Brain microvascular endothelial cell (primary cell): Measurements from ENCODE around the gene ADAMTS17.

Experiments
- DNase-seq: peaks from one replicate; pipeline ENCODE4 v3.0.0-alpha.2; 2020
- H3K27ac ChIP-seq: fragments of 250-450 bp; sonication (Bioruptor Pico); 2 replicates; pipeline ENCODE4 v1.5.1; 2020; ENCODE audit warnings: mild to moderate bottlenecking, moderate library complexity
- H3K27me3 ChIP-seq: fragments of 250-450 bp; sonication (Bioruptor Pico); replicated peaks from 2 replicates; pipeline ENCODE4 v1.5.1; 2020; ENCODE audit warnings: mild to moderate bottlenecking
- H3K36me3 ChIP-seq: fragments of 250-450 bp; sonication (Bioruptor Pico); replicated peaks from 2 replicates; pipeline ENCODE4 v1.5.1; 2020; ENCODE audit warnings: mild to moderate bottlenecking
- H3K4me3 ChIP-seq: 2 replicates; pipeline ENCODE4 v1.5.1; 2011; ENCODE audit warnings: low read depth, mild to moderate bottlenecking, control low read depth, low read length, moderate library complexity
- in situ Hi-C: cut with HindIII; loops from 2 replicates; pipeline ENCODE4 v1.10.0; 2017; ENCODE audit warnings: low sequenced_read_pairs, low pct_ligation_motif_present
- TF ChIP-seq, protein P1 (sequence below): IDR thresholded peaks from 2 replicates; pipeline ENCODE4 v1.5.1; 2011; ENCODE audit warnings: low read depth, mild to moderate bottlenecking, moderate library complexity, low read length, control low read depth, inconsistent platforms; ENCODE audit errors: missing control alignments

Gene ADAMTS17

DNA sequence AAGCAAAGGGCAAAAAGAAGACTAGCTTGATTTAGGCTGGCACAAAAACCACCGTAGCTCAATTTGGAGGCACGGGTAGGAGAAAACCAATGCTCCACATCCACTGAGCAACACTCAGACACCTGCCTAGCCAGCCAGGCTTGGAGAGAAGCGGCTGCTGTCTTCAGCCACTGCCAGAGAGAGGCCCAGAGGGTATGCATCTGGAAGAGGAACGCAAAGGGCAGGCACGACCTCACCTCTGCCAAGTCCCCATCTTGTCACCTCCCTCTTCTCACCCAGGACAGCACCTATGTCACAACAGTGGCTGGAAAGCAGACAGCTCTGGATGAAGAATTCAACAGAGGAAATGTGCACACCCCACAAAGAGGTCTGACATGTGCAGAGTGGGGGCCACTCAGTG is 93.5 kb downstream of the ADAMTS17 start:
- no peak for DNase-seq
- TF ChIP-seq, protein P1, sequence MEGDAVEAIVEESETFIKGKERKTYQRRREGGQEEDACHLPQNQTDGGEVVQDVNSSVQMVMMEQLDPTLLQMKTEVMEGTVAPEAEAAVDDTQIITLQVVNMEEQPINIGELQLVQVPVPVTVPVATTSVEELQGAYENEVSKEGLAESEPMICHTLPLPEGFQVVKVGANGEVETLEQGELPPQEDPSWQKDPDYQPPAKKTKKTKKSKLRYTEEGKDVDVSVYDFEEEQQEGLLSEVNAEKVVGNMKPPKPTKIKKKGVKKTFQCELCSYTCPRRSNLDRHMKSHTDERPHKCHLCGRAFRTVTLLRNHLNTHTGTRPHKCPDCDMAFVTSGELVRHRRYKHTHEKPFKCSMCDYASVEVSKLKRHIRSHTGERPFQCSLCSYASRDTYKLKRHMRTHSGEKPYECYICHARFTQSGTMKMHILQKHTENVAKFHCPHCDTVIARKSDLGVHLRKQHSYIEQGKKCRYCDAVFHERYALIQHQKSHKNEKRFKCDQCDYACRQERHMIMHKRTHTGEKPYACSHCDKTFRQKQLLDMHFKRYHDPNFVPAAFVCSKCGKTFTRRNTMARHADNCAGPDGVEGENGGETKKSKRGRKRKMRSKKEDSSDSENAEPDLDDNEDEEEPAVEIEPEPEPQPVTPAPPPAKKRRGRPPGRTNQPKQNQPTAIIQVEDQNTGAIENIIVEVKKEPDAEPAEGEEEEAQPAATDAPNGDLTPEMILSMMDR, result no peak
- Histone ChIP-seq H3K27me3 (no peaks in the 10 kb centered on the region), H3K27ac (no peak overlapping the region), H3K36me3 (no peaks in the 10 kb centered on the region), H3K4me3 (no peak overlapping the region)
- in situ Hi-C loops, result no loop called here

DNA sequence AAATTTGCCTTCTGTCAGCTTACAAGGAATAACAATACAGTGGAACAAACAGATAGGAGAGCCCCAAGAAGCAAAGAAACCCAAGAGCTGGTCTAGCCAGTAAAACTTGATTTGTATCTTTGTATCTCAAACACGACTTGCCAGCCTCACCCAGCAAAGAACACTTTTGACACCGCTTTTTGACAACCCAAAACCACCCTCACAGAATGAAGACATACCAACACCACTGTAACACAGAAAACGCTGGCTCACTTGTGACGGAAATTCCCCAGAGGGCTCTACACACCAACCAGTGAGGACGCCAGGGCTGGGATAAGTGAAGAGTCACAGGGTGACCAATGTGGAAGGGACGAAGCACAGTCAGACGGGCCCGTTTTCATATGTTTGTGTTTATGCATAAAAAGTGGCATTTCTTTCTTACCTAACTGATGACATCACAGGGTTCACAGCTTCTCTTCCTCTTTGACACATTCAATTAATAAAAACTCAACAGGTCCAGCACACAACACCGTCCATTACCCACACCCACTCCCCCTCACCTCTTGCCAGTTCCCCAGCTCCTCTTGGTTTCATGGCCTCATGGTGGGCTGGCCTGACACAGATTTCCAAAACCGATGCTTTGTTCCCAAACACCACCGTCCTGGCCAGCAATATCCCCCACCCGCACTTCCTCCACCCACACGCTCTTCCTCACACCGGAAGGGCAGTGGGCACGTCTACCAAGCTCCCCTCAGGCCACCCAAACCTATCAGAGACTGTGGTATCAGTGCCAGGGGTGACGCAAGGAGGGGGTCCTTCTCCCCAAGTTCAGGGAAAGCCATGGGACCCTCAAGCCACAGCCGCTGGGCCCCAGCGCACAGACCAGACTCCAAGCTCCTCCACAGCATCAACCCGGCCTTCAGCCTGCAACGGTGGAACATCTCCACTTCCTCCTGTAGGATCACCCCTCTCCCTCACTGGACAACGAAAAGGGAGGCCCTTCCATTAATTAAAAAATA is 94.2 kb downstream of the ADAMTS17 start:
- in situ Hi-C loops, result no loop called here
- H3K36me3 ChIP-seq, result no peaks in the 10 kb centered on the region
- no peak overlapping the region for H3K27ac ChIP-seq
- no peak for DNase-seq
- no peak overlapping the region for H3K4me3 ChIP-seq
- no peaks in the 10 kb centered on the region for H3K27me3 ChIP-seq
- TF ChIP-seq, protein P1, result no peak

DNA sequence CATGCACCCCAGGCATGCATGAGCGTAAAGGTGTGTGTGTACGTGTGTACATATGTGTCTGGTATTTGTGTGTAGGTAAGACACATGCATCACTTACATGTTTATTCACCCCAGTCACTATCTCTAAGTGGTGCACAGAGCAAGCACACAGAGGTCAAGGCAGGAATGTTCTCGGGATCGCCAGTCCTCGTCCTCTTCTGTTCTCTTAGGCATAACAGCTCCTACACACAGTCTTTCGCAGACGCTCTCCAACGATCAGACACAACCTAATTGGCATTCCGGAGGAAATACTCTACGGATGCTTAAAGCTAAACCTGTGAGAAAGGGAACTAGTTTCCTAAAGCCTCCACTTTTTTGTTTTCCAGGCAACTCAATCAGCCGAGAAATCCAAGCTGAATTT is 95.9 kb downstream of the ADAMTS17 start:
- in situ Hi-C loops, result no loop called here
- Histone ChIP-seq H3K27me3 (no peaks in the 10 kb centered on the region), H3K27ac (no peak overlapping the region), H3K36me3 (no peaks in the 10 kb centered on the region), H3K4me3 (no peak overlapping the region)
- TF ChIP-seq, protein P1, result no peak
- DNase-seq, result no peak

DNA sequence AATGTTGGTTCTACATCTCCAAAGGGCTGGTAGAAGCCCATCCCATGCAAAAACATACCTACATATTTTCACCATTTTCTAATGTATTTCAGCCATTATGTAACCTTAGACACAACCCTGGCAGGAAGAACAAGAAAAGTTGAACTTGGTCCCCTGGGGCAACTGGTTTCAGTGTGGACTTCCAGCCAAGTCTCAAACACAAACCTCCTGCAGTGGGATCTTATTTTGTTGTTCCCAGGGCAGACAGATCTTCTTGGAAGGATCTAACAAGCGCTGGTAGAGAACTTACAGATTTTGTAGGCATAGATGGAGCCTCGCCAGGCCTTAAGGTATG is 96.3 kb downstream of the ADAMTS17 start:
- in situ Hi-C loops, result no loop called here
- Histone ChIP-seq H3K36me3 (no peaks in the 10 kb centered on the region), H3K4me3 (no peak overlapping the region), H3K27ac (no peak overlapping the region), H3K27me3 (no peaks in the 10 kb centered on the region)
- TF ChIP-seq, protein P1, result no peak
- no peak for DNase-seq

DNA sequence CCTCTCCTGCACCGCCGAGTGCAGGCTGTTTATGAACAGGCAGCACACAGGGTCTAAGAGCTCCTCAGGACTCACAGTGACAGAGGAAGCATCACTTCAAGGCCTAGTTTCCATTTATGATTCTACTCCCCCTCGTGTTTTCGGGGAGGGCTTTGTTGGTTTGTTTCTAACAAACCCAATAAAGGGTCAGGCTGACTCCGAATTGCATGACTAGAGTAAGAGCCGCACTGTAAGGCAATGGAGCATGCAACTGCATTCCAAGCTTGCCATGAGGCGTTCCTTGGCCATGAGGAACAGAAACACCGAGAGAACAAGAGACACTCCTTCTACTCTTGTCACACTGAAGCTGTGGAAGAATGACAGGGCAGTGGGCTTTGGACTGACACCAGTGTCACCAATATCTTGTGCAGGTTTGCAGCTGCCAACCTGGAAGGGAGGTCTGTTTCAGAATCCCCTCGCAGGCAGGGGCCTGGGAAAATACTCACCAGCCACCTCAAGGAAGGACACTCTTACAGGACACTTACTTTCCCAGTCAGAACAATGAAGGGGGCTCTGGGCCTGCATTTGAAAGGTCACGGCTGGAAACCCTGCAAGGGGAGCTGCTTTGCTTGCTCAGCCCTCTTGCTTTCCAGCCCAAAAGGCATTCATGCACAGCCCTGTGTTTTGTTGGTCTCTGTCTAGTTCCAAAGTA is 96.8 kb downstream of the ADAMTS17 start:
- in situ Hi-C loops, result no loop called here
- no peak for DNase-seq

More for the DNA sequence above, 96.8 kb downstream of the ADAMTS17 start:
- Histone ChIP-seq H3K27me3 (no peaks in the 10 kb centered on the region), H3K4me3 (no peak overlapping the region), H3K27ac (no peak overlapping the region), H3K36me3 (no peaks in the 10 kb centered on the region)
- TF ChIP-seq, protein P1, result no peak
